Measurements from ENCODE around the gene TDRD5. TPM values are rescaled to one million over a fixed set of nuclear protein-coding genes. Genes with fewer than 3 reads are reported as not detected.

TDRD5 gene

GRCh38 chr1:179728271-179728670, 136.6 kb downstream of the TDRD5 start:
- Histone ChIP-seq H3K18ac (ENCODE audit: low read depth in 1 of 2, low read length in 2 of 2) (no peak overlapping the region), H3K14ac (ENCODE audit: low read length in 2 of 2) (no peak overlapping the region), H3K27ac (ENCODE audit: low read length, poor library complexity, severe bottlenecking) (no peak overlapping the region), H2BK120ac (ENCODE audit: low read depth, low read length) (no peak overlapping the region), H2BK12ac (ENCODE audit: low read length in 2 of 2) (no peak overlapping the region), H3K23ac (ENCODE audit: low read length in 2 of 2) (no peak overlapping the region), H3K9me3 (ENCODE audit: control insufficient read depth, low read length) (peaks cover 4% of the 10 kb centered on the region), H3K4me1 (ENCODE audit: control insufficient read depth, insufficient read depth, low read depth, low read length) (no peaks in the 10 kb centered on the region), H2BK15ac (ENCODE audit: low read depth, poor library complexity, severe bottlenecking) (no peak overlapping the region), H3K4me2 (ENCODE audit: low read length, poor library complexity, severe bottlenecking) (no peak overlapping the region), H2AK5ac (ENCODE audit: low read length, severe bottlenecking) (no peak overlapping the region), H2BK5ac (ENCODE audit: low read depth, low read length, poor library complexity, severe bottlenecking) (no peak overlapping the region), H3K79me1 (replicated peaks; ENCODE audit: low read length, poor library complexity, severe bottlenecking) (no peaks in the 10 kb centered on the region), H4K91ac (ENCODE audit: low read length) (no peak overlapping the region), H3K4me3 (ENCODE audit: insufficient read depth in 1 of 2, low read depth in 1 of 2, low read length in 2 of 2) (no peak overlapping the region), H4K8ac (ENCODE audit: low read length) (no peak overlapping the region), H2AFZ (ENCODE audit: low read depth, low read length) (no peak overlapping the region), H3K27me3 (ENCODE audit: control insufficient read depth in 1 of 2, insufficient read depth in 1 of 2, low read length in 2 of 2) (peaks cover 16 to 36% of the 10 kb centered on the region in 2 experiments), H3K4ac (ENCODE audit: low read depth in 1 of 2, low read length in 2 of 2) (no peak overlapping the region), H3K9ac (ENCODE audit: low read length) (no peak overlapping the region), H3K36me3 (ENCODE audit: control insufficient read depth in 1 of 2, insufficient read depth in 2 of 2, low read depth in 1 of 2, low read length in 2 of 2) (no peaks in the 10 kb centered on the region)
- DNase-seq: no peak
- 24% methylated on average over 2 of the region's 2 CpGs for WGBS

- no peak overlapping the region for H4K91ac ChIP-seq (ENCODE audit: low read length)
- no peaks in the 10 kb centered on the region for H3K4me1 ChIP-seq (ENCODE audit: control insufficient read depth, insufficient read depth, low read depth, low read length)
- peaks cover 16 to 46% of the 10 kb centered on the region in 2 experiments for H3K27me3 ChIP-seq (ENCODE audit: control insufficient read depth in 1 of 2, insufficient read depth in 1 of 2, low read length in 2 of 2)
- WGBS: 80% methylated on average over 4 of the region's 4 CpGs
- H3K18ac ChIP-seq (ENCODE audit: low read depth in 1 of 2, low read length in 2 of 2): no peak overlapping the region
- H3K23ac ChIP-seq (ENCODE audit: low read length in 2 of 2): no peak overlapping the region
- no peak overlapping the region for H3K27ac ChIP-seq (ENCODE audit: low read length, poor library complexity, severe bottlenecking)
- peaks cover 3% of the 10 kb centered on the region for H3K9me3 ChIP-seq (ENCODE audit: control insufficient read depth, low read length)
- no peak overlapping the region for H3K4me2 ChIP-seq (ENCODE audit: low read length, poor library complexity, severe bottlenecking)
- no peak overlapping the region for H2BK15ac ChIP-seq (ENCODE audit: low read depth, poor library complexity, severe bottlenecking)
- H4K8ac ChIP-seq (ENCODE audit: low read length): no peak overlapping the region
- no peak overlapping the region for H2BK12ac ChIP-seq (ENCODE audit: low read length in 2 of 2)
- no peak overlapping the region for H3K14ac ChIP-seq (ENCODE audit: low read length in 2 of 2)
- no peaks in the 10 kb centered on the region for H3K79me1 ChIP-seq (replicated peaks; ENCODE audit: low read length, poor library complexity, severe bottlenecking)
- H3K36me3 ChIP-seq (ENCODE audit: control insufficient read depth in 1 of 2, insufficient read depth in 2 of 2, low read depth in 1 of 2, low read length in 2 of 2): no peaks in the 10 kb centered on the region
- no peak overlapping the region for H3K9ac ChIP-seq (ENCODE audit: low read length)
- no peak overlapping the region for H3K4ac ChIP-seq (ENCODE audit: low read depth in 1 of 2, low read length in 2 of 2)
- H2AK5ac ChIP-seq (ENCODE audit: low read length, severe bottlenecking): no peak overlapping the region
- no peak overlapping the region for H2AFZ ChIP-seq (ENCODE audit: low read depth, low read length)
- no peak overlapping the region for H2BK120ac ChIP-seq (ENCODE audit: low read depth, low read length)
- H2BK5ac ChIP-seq (ENCODE audit: low read depth, low read length, poor library complexity, severe bottlenecking): no peak overlapping the region
- H3K4me3 ChIP-seq (ENCODE audit: insufficient read depth in 1 of 2, low read depth in 1 of 2, low read length in 2 of 2): no peak overlapping the region
- no peak for DNase-seq
Observed at GRCh38 chr1:179729881-179730280, 138.2 kb downstream of the TDRD5 start.

- H2BK12ac ChIP-seq (ENCODE audit: low read length in 2 of 2): no peak overlapping the region
- H2BK15ac ChIP-seq (ENCODE audit: low read depth, poor library complexity, severe bottlenecking): no peak overlapping the region
- no peak overlapping the region for H2BK5ac ChIP-seq (ENCODE audit: low read depth, low read length, poor library complexity, severe bottlenecking)
- no peak overlapping the region for H2AFZ ChIP-seq (ENCODE audit: low read depth, low read length)
- WGBS: 100% methylated on average over 3 of the region's 4 CpGs
- no peak overlapping the region for H3K4ac ChIP-seq (ENCODE audit: low read depth in 1 of 2, low read length in 2 of 2)
- H3K23ac ChIP-seq (ENCODE audit: low read length in 2 of 2): no peak overlapping the region
- H3K4me3 ChIP-seq (ENCODE audit: insufficient read depth in 1 of 2, low read depth in 1 of 2, low read length in 2 of 2): no peak overlapping the region
- H3K4me1 ChIP-seq (ENCODE audit: control insufficient read depth, insufficient read depth, low read depth, low read length): no peaks in the 10 kb centered on the region
- H3K9me3 ChIP-seq (ENCODE audit: control insufficient read depth, low read length): no peaks in the 10 kb centered on the region
- no peak for DNase-seq
- no peak overlapping the region for H4K8ac ChIP-seq (ENCODE audit: low read length)
- no peaks in the 10 kb centered on the region for H3K79me1 ChIP-seq (replicated peaks; ENCODE audit: low read length, poor library complexity, severe bottlenecking)
- no peak overlapping the region for H2BK120ac ChIP-seq (ENCODE audit: low read depth, low read length)
- H3K4me2 ChIP-seq (ENCODE audit: low read length, poor library complexity, severe bottlenecking): no peak overlapping the region
- no peak overlapping the region for H3K9ac ChIP-seq (ENCODE audit: low read length)
- H3K14ac ChIP-seq (ENCODE audit: low read length in 2 of 2): no peak overlapping the region
- no peaks in the 10 kb centered on the region for H3K36me3 ChIP-seq (ENCODE audit: control insufficient read depth in 1 of 2, insufficient read depth in 2 of 2, low read depth in 1 of 2, low read length in 2 of 2)
- H2AK5ac ChIP-seq (ENCODE audit: low read length, severe bottlenecking): no peak overlapping the region
- no peak overlapping the region for H3K27ac ChIP-seq (ENCODE audit: low read length, poor library complexity, severe bottlenecking)
- no peak overlapping the region for H3K18ac ChIP-seq (ENCODE audit: low read depth in 1 of 2, low read length in 2 of 2)
- peaks cover 11 to 39% of the 10 kb centered on the region in 2 experiments for H3K27me3 ChIP-seq (ENCODE audit: control insufficient read depth in 1 of 2, insufficient read depth in 1 of 2, low read length in 2 of 2)
- no peak overlapping the region for H4K91ac ChIP-seq (ENCODE audit: low read length)
Observed at GRCh38 chr1:179731643-179732042, 140.0 kb downstream of the TDRD5 start.

Small RNA genes lying within 50 kb of the gene (small RNA-seq; reads per million reads assigned to genes)
- not detected for gene RNU5F-2P (ENCODE audit: low read depth)
